ENCODE measurements around the gene ESYT1.

- TF ChIP-seq SIN3A (IDR thresholded peaks at IDR 0.05; ENCODE audit: borderline replicate concordance in 2 of 2, control insufficient read depth in 1 of 2, low read depth in 2 of 2, low read length in 2 of 2) (no peak), PRPF4 (IDR thresholded peaks at IDR 0.05; ENCODE audit: insufficient read depth, low read depth, low read length, poor library complexity, severe bottlenecking) (no peak), ZNF830 (CRISPR knock-in tag; IDR thresholded peaks at IDR 0.05) (no peak), POLR2AphosphoS5 (IDR thresholded peaks at IDR 0.05; ENCODE audit: control insufficient read depth, insufficient read depth, low read depth, low read length) (no peak)
Measured at GRCh38 chr12:56192582-56192981, 64.5 kb downstream of the ESYT1 start.

Data from K562 (cell line).